IPS-11a (cell line): ENCODE measurements around the gene ACSM6.
"Not testable (repeated sequence)": the region's sequence is repeated elsewhere in the genome, so short reads cannot be mapped to it uniquely, and the experiment has no call there.

Experiments used
- H3K4me3 ChIP-seq: one replicate; pipeline ENCODE4 v1.5.1; 2013; ENCODE audit warnings: low read depth, low read length, control low read depth

The ACSM6 gene

DNA sequence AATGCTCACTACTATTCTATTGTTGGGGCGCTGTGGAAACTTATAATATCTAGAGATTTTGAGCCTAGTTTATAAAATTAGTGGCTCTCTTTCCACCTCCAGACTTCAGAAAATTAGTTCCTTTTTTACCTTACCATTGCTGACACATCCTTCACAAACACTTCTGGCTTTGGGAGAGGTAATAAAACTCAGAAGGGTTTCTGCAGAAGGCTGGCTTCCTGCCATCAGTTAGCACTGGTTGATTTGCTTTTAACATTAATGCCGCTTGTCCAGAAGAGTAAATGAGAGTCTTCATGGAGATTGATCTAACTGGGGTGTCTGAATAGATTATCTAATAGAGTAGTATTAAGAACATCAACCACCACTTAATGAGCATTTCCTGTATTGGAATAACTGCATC lies 20.3 kb downstream of the ACSM6 start:
- no peak overlapping the region for H3K4me3 ChIP-seq

DNA sequence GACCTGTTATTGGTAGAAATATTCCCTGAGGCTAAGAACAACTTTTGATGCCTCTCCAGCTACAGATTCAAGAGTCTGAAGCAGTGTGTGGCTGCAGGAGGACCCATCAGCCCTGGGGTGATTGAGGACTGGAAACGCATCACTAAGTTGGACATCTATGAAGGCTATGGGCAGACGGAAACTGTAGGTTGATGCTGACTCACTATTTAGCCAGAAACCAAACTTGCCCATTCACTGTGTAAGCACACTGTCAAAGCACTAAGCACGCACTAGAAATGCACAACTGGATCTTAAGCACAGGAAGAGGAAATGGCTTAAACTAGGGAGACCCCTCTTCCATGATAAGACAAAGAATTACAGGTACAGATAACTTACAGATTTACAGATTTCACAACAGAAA lies 20.8 kb downstream of the ACSM6 start:
- no peak overlapping the region for H3K4me3 ChIP-seq

- no peak overlapping the region for H3K4me3 ChIP-seq
Observed at GRCh38 chr10:95217476-95217875, 23.4 kb downstream of the ACSM6 start.

DNA sequence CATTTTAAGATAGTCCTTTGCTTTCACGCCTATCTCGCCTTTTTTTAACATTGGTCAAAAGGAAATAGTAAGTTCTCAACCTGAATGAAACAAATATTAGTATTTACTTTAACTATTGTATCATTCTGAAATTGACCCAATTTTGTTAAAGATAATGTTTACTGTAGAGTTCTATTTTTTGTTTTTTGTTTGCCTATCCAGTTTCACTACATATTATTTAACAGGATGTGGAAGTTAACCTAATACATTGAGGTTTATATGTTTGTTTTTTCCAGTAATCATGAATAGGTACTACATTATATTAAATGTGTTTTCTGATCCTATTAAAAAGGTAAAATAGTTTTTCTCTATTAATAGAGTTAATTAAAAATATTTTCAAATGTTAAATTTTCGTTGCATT lies 26.5 kb downstream of the ACSM6 start:
- no peak overlapping the region for H3K4me3 ChIP-seq

DNA sequence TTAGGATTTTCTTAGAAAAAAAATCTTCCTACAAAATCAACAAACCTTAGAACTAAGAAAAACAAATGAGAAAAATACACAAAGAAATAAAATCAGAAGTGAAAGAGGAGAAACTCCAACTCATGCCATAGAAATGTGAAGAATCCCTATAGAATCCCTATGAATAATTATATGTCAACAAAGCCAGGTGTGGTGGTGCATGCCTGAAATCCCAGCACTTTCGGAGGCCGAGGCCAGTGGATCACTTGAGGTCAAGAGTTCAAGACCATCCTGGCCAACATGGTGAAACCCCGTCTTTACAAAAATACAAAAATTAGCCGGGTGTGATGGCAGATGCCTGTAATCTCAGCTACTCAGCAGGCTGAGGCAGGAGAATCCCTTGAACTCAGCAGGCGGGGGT lies 27.1 kb downstream of the ACSM6 start:
- H3K4me3 ChIP-seq: no peak overlapping the region

DNA sequence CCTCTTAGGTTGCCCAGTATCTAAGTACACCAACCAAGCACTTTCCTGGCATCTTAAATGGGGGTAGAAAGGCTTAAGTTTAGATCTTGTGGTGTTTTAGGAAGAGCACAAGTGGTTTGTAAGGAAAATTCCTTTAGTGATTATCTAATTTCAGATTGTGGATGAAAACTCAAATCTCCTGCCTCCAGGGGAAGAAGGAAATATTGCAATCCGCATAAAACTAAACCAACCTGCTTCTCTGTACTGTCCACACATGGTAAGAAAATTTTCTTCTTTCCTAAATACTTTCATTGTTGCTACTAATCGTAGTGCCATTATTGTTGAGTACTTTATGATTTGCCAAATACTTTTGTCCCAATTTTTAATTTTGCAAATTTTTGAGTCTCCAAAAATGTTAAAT lies 31.1 kb downstream of the ACSM6 start:
- no peak overlapping the region for H3K4me3 ChIP-seq

DNA sequence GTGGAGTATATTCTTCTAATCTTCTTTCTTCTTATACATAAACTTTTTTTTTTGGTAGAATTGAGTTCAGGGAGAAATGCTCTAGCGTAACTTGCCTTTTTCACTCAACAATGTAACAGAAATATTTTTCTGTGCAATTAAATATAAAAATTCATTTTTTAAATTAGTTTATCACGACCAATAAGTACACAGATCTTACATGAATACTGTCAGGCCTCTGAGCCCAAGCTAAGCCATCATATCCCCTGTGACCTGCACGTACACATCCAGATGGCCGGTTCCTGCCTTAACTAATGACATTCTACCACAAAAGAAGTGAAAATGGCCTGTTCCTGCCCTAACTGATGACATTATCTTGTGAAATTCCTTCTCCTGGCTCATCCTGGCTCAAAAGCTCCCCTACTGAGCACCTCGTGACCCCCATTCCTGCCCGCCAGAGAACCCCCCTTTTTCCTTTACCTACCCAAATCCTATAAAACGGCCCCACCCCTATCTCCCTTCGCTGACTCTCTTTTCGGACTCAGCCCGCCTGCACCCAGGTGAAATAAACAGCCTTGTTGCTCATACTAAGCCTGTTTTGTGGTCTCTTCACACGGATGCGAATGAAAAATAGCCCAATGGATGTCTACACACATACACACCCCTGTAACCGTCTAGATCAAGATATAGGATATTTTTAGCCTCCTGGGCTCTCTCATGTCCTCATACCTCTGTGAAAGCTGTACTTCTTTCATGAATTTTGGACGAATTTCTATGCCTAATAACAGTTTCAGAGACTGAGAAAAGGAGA lies 35.1 kb downstream of the ACSM6 start:
- H3K4me3 ChIP-seq: not testable (repeated sequence)

GRCh38 chr10:95229724-95230627 lies 35.9 kb downstream of the ACSM6 start:
- H3K4me3 ChIP-seq: peak overlapping the region; percentile 17

- H3K4me3 ChIP-seq: peak overlapping the region; percentile 17
Observed at GRCh38 chr10:95230677-95231586, 36.9 kb downstream of the ACSM6 start.

- no peak overlapping the region for H3K4me3 ChIP-seq
Observed at GRCh38 chr10:95233377-95234034, 39.5 kb downstream of the ACSM6 start.

DNA sequence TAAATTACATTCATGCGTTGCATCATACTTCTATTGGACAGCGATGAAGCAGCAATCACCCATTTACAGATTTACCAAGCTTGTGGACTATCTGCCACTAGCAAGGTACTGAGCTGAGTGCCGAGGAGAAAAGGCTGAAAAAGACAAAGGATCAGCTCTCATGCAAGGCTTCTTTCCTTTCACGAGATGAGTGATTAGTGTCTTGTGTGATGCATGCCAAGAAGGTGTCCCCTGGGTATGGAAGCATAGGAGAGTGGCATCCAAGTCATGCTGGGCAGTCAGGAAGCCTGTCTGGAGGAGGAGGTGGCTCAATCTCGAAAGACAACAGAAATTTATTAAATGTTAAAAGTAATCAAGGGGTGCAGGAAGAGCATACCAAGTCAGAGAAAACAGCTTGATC lies 40.9 kb downstream of the ACSM6 start:
- H3K4me3 ChIP-seq: no peak overlapping the region

- no peak overlapping the region for H3K4me3 ChIP-seq
Observed at GRCh38 chr10:95235676-95236067, 41.6 kb downstream of the ACSM6 start.

- no peak overlapping the region for H3K4me3 ChIP-seq
Observed at GRCh38 chr10:95236068-95236903, 42.2 kb downstream of the ACSM6 start.

DNA sequence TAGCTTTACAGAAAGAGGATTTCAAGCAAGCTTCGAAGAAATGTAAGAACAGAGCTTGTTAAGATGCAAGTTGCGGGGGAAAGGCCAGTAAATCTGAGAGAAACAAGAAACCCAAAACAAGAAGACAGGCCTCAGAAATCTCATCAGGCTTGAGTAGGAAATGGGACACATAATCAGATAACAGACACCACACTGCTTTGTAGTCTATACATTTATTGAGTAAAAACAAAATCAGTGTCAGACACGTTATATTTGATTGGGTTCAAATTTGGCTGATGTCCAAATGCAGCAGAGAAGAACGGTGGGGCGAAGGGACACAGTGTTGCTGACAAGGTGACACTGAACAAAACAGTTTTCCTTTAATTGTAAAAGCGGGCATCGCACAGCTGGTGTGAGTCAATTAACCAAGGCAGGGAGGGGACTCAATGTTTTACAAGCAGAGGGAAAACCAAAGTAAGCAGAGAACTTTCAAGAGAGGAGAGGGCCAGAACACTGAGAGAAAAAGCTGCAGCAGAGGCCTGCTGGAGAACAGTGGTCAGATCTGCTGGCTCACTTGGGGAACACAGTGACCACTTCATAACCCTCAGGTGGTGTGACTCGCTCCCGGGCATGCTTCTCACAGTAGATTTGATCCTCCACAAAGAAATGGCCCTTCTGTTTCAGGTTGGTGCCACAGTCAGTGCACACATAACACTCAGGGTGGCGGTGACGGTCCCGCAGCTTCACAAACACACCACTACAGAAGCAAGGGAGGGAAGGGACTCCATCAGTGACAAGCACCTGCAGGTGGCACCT lies 43.5 kb downstream of the ACSM6 start:
- H3K4me3 ChIP-seq: no peak overlapping the region

DNA sequence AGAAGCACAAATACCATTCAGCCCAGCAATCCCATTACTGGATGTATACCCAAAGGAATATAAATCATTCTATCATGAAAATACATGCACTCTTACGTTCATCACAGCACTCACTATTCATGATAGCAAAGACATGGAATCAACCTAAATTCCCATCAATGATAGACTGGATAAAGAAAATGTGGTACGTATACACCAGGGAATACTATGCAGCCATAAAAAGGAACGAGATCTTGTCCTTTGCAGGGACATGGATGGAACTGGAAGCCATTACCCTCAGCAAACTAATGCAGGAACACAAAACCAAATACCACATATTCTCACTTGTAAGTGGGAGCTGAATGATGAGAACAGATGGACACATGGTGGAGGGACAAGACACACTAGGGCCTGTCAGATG lies 46.1 kb downstream of the ACSM6 start:
- not testable (repeated sequence) for H3K4me3 ChIP-seq

- no peak overlapping the region for H3K4me3 ChIP-seq
Observed at GRCh38 chr10:95240811-95241210, 46.8 kb downstream of the ACSM6 start.

DNA sequence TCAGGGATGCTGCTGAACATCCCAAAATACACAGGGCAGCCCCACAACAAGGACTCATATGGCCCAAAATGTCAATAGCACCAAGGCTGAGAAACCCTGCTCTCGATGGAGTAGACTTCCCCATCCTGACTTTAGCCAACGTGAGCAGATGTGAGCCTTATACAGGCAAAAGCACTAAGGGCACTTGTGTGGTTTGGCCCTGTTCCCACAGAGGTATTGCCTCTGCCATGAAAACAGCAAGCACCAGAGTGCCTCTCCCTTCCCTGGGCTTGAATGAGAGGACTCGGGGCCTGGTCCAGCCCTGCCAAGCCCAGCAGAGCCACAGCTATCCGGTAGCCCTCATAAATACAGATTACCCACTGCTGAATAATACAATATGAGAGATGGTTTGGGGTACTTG lies 47.5 kb downstream of the ACSM6 start:
- no peak overlapping the region for H3K4me3 ChIP-seq

GRCh38 chr10:95242581-95243317 lies 48.7 kb downstream of the ACSM6 start:
- H3K4me3 ChIP-seq: no peak overlapping the region
